ENCODE measurements around the gene SOX13. TPM values are rescaled to one million over a fixed set of nuclear protein-coding genes. Genes with fewer than 3 reads are reported as not detected.

SOX13 gene
- total RNA-seq, 1 experiment from 2014 or later, result 171 TPM

DNA sequence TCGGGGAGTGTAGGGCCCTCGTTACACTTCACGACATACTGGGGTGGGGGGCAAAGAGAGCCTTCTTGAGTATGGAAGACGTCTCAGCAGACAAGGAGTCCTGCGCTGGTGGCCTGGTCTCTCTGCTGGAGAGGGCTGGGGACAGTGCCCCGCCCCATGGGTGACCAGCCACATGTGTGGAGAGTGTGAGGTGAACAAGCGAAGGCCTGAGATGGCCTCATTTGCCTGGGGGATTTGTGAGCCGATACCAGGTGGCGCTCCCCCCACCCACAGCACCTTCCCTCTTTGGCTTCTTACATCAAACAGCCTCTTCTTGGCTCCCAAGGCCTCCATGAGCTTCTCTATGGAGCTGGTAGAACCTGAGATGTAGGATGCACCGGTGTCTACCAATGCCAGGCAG lies 83.0 kb downstream of the SOX13 start:
- ChIA-PET POLR2A (no interaction called here), CTCF (no interaction called here)
- TF ChIP-seq JAZF1 (CRISPR knock-in tag; IDR thresholded peaks at IDR 0.05), result no peak
- TF ChIP-seq, protein P1, sequence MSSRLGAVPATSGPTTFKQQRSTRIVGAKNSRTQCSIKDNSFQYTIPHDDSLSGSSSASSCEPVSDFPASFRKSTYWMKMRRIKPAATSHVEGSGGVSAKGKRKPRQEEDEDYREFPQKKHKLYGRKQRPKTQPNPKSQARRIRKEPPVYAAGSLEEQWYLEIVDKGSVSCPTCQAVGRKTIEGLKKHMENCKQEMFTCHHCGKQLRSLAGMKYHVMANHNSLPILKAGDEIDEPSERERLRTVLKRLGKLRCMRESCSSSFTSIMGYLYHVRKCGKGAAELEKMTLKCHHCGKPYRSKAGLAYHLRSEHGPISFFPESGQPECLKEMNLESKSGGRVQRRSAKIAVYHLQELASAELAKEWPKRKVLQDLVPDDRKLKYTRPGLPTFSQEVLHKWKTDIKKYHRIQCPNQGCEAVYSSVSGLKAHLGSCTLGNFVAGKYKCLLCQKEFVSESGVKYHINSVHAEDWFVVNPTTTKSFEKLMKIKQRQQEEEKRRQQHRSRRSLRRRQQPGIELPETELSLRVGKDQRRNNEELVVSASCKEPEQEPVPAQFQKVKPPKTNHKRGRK (CRISPR knock-in tag; IDR thresholded peaks at IDR 0.05; ENCODE audit: borderline replicate concordance), result no peak
- no peak for TF ChIP-seq NFYB (CRISPR knock-in tag; conservative IDR thresholded peaks at IDR 0.05; ENCODE audit: low read depth)
- TF ChIP-seq, protein P2, sequence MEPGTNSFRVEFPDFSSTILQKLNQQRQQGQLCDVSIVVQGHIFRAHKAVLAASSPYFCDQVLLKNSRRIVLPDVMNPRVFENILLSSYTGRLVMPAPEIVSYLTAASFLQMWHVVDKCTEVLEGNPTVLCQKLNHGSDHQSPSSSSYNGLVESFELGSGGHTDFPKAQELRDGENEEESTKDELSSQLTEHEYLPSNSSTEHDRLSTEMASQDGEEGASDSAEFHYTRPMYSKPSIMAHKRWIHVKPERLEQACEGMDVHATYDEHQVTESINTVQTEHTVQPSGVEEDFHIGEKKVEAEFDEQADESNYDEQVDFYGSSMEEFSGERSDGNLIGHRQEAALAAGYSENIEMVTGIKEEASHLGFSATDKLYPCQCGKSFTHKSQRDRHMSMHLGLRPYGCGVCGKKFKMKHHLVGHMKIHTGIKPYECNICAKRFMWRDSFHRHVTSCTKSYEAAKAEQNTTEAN (CRISPR knock-in tag; IDR thresholded peaks at IDR 0.05), result no peak
- TF ChIP-seq, protein P3, sequence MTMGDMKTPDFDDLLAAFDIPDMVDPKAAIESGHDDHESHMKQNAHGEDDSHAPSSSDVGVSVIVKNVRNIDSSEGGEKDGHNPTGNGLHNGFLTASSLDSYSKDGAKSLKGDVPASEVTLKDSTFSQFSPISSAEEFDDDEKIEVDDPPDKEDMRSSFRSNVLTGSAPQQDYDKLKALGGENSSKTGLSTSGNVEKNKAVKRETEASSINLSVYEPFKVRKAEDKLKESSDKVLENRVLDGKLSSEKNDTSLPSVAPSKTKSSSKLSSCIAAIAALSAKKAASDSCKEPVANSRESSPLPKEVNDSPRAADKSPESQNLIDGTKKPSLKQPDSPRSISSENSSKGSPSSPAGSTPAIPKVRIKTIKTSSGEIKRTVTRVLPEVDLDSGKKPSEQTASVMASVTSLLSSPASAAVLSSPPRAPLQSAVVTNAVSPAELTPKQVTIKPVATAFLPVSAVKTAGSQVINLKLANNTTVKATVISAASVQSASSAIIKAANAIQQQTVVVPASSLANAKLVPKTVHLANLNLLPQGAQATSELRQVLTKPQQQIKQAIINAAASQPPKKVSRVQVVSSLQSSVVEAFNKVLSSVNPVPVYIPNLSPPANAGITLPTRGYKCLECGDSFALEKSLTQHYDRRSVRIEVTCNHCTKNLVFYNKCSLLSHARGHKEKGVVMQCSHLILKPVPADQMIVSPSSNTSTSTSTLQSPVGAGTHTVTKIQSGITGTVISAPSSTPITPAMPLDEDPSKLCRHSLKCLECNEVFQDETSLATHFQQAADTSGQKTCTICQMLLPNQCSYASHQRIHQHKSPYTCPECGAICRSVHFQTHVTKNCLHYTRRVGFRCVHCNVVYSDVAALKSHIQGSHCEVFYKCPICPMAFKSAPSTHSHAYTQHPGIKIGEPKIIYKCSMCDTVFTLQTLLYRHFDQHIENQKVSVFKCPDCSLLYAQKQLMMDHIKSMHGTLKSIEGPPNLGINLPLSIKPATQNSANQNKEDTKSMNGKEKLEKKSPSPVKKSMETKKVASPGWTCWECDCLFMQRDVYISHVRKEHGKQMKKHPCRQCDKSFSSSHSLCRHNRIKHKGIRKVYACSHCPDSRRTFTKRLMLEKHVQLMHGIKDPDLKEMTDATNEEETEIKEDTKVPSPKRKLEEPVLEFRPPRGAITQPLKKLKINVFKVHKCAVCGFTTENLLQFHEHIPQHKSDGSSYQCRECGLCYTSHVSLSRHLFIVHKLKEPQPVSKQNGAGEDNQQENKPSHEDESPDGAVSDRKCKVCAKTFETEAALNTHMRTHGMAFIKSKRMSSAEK (CRISPR knock-in tag; IDR thresholded peaks at IDR 0.05; ENCODE audit: borderline replicate concordance), result no peak
- TF ChIP-seq, protein P4, sequence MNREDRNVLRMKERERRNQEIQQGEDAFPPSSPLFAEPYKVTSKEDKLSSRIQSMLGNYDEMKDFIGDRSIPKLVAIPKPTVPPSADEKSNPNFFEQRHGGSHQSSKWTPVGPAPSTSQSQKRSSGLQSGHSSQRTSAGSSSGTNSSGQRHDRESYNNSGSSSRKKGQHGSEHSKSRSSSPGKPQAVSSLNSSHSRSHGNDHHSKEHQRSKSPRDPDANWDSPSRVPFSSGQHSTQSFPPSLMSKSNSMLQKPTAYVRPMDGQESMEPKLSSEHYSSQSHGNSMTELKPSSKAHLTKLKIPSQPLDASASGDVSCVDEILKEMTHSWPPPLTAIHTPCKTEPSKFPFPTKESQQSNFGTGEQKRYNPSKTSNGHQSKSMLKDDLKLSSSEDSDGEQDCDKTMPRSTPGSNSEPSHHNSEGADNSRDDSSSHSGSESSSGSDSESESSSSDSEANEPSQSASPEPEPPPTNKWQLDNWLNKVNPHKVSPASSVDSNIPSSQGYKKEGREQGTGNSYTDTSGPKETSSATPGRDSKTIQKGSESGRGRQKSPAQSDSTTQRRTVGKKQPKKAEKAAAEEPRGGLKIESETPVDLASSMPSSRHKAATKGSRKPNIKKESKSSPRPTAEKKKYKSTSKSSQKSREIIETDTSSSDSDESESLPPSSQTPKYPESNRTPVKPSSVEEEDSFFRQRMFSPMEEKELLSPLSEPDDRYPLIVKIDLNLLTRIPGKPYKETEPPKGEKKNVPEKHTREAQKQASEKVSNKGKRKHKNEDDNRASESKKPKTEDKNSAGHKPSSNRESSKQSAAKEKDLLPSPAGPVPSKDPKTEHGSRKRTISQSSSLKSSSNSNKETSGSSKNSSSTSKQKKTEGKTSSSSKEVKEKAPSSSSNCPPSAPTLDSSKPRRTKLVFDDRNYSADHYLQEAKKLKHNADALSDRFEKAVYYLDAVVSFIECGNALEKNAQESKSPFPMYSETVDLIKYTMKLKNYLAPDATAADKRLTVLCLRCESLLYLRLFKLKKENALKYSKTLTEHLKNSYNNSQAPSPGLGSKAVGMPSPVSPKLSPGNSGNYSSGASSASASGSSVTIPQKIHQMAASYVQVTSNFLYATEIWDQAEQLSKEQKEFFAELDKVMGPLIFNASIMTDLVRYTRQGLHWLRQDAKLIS (CRISPR knock-in tag; IDR thresholded peaks at IDR 0.05; ENCODE audit: borderline replicate concordance), result no peak
- TF ChIP-seq, protein P5, sequence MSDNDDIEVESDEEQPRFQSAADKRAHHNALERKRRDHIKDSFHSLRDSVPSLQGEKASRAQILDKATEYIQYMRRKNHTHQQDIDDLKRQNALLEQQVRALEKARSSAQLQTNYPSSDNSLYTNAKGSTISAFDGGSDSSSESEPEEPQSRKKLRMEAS (CRISPR knock-in tag; IDR thresholded peaks at IDR 0.05), result no peak
- TF ChIP-seq, protein P6, sequence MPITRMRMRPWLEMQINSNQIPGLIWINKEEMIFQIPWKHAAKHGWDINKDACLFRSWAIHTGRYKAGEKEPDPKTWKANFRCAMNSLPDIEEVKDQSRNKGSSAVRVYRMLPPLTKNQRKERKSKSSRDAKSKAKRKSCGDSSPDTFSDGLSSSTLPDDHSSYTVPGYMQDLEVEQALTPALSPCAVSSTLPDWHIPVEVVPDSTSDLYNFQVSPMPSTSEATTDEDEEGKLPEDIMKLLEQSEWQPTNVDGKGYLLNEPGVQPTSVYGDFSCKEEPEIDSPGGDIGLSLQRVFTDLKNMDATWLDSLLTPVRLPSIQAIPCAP (CRISPR knock-in tag; IDR thresholded peaks at IDR 0.05), result no peak
- H3K4me3 Mint-ChIP-seq, result no peak overlapping the region
- no peak overlapping the region for H3K27ac Mint-ChIP-seq
- DNase-seq (ENCODE audit: low spot score) (no peak), ATAC-seq (no peak)
- peaks cover 22% of the 10 kb centered on the region for H3K27me3 Mint-ChIP-seq (ENCODE audit: low read depth)
- no peaks in the 10 kb centered on the region for H3K9me3 Mint-ChIP-seq
- peaks cover under 1% of the 10 kb centered on the region; the same call in 1 of the 2 replicates for H3K4me1 Mint-ChIP-seq
- H3K36me3 Mint-ChIP-seq, result no peaks in the 10 kb centered on the region

DNA sequence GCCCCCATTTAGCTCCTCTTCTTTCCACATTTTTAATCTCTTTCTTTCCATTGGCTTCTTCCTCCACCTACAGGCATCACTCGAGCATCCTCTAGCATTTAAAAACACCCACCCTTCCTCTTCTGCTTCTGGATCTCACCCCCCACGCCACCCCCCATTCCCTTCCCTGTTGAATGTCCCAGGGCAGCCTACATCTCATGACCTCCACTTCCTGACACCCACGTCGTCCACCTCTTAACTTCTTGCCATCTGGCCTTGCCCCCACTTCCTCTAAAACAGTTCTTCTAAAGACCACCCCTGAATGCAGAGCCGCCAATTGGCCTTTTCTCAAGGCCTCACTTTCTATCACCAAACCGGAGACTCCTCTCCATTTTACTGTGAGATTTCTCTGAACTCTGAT lies 85.0 kb downstream of the SOX13 start:
- peaks cover 2% of the 10 kb centered on the region; the same call in 1 of the 2 replicates for H3K4me1 Mint-ChIP-seq
- no peak for ATAC-seq
- ChIA-PET CTCF (interaction anchor here (0.5 to 1.4 kb wide), 4 partner anchors 40 to 1500 kb away, joined by 3 to 4 read pairs (median 3); no protein-coding TSS in a partner anchor), POLR2A (interaction anchor here (0.6 kb wide), 1 partner anchor 18 kb away, joined by 4 read pairs; no protein-coding TSS in a partner anchor)
- no peaks in the 10 kb centered on the region for H3K36me3 Mint-ChIP-seq
- no peak for DNase-seq (ENCODE audit: low spot score)
- no peak overlapping the region for H3K27ac Mint-ChIP-seq
- no peaks in the 10 kb centered on the region for H3K9me3 Mint-ChIP-seq
- H3K4me3 Mint-ChIP-seq, result no peak overlapping the region
- H3K27me3 Mint-ChIP-seq (ENCODE audit: low read depth), result peaks cover 13% of the 10 kb centered on the region
- no peak for TF ChIP-seq CREB1 (CRISPR knock-in tag; IDR thresholded peaks at IDR 0.05)
- TF ChIP-seq GTF2I (CRISPR knock-in tag; conservative IDR thresholded peaks at IDR 0.05), result no peak
- TF ChIP-seq ZNF121 (CRISPR knock-in tag; IDR thresholded peaks at IDR 0.05), result no peak
- no peak for TF ChIP-seq FOXP1 (CRISPR knock-in tag; IDR thresholded peaks at IDR 0.05; ENCODE audit: borderline replicate concordance)
- TF ChIP-seq, protein P7, sequence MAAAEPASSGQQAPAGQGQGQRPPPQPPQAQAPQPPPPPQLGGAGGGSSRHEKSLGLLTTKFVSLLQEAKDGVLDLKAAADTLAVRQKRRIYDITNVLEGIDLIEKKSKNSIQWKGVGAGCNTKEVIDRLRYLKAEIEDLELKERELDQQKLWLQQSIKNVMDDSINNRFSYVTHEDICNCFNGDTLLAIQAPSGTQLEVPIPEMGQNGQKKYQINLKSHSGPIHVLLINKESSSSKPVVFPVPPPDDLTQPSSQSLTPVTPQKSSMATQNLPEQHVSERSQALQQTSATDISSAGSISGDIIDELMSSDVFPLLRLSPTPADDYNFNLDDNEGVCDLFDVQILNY (CRISPR knock-in tag; IDR thresholded peaks at IDR 0.05), result no peak
- TF ChIP-seq, protein P8, sequence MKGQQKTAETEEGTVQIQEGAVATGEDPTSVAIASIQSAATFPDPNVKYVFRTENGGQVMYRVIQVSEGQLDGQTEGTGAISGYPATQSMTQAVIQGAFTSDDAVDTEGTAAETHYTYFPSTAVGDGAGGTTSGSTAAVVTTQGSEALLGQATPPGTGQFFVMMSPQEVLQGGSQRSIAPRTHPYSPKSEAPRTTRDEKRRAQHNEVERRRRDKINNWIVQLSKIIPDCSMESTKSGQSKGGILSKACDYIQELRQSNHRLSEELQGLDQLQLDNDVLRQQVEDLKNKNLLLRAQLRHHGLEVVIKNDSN (CRISPR knock-in tag; IDR thresholded peaks at IDR 0.05), result no peak
- no peak for TF ChIP-seq PRRX2 (CRISPR knock-in tag; IDR thresholded peaks at IDR 0.05)
- TF ChIP-seq, protein P9, sequence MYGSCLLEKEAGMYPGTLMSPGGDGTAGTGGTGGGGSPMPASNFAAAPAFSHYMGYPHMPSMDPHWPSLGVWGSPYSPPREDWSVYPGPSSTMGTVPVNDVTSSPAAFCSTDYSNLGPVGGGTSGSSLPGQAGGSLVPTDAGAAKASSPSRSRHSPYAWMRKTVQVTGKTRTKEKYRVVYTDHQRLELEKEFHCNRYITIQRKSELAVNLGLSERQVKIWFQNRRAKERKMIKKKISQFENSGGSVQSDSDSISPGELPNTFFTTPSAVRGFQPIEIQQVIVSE (CRISPR knock-in tag; IDR thresholded peaks at IDR 0.05; ENCODE audit: borderline replicate concordance), result no peak
- no peak for TF ChIP-seq IRF2 (CRISPR knock-in tag; IDR thresholded peaks at IDR 0.05; ENCODE audit: borderline replicate concordance, low read depth)

Data from WTC11 (cell line).